ENCODE measurements around the gene THY1.

DNA sequence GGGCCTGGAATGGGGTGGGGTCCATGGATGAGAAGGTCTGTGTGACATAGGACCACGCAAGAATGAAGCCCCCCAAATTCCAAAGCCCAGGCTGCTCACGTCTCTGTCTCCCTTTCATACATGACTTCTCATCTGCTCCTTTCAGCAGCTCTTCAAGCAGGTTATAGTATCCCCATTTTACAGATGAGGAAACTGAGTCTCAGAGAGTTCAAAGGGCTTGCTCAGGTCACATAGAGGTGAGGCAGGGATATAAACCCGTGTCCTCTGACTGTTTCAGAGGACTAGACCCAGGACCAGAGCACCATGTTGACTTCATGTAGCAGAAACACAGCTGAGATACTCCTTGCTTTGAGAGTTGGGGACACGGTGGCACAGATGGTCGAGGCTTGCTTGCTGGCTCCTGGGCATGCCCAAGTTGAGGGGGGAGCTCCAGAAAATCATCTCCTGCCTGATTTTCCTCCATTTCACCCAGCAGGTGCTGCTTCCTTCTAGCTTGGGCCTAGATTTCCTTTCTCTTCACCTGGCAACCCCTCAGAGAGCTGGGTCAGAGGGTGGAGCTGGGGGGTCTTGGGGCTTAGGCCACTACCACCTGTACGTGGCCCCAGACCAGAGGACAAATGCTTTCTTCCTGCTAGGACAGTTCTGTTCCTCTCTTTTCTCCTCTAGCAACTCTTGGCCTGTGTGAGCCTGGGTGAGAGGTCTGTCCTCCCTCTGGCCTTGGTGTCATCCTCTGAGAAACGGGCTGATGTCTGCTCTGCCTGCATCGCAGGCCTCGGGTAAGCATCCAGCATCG is 24.1 kb upstream of the THY1 start:
- TF ChIP-seq CTCF (IDR thresholded peaks at IDR 0.05), result no peak
- no peak for TF ChIP-seq POLR2AphosphoS5 (IDR thresholded peaks at IDR 0.05)

Measured in prostate gland (tissue), 2 donors.